ENCODE results near the gene IRS2. TPM values are rescaled to one million over a fixed set of nuclear protein-coding genes. Genes with fewer than 3 reads are reported as not detected.

Gene IRS2
- total RNA-seq, 1 donor from 2014 or later = 6.0 TPM

DNA sequence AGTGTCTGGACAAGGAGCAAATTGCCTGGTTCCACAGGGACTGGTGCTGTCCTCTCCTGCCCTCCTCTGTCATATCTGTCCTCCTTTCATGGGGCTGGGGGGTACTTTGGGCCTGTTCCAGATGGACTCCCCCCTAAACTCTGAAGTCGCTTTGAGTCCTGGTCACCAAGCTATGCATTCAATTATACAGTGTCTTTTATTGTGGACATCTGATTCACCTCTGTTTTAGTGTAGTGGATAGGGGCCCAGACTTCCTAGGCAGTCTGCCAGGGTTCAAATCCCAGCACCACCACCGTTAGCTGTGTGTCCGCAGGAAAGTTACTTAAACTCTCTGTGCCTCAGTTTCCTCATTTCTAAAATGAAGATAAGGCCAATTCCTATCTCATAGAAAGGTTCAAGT is 21.0 kb upstream of the IRS2 start:
- no peak for DNase-seq (ENCODE audit: low spot score)

DNA sequence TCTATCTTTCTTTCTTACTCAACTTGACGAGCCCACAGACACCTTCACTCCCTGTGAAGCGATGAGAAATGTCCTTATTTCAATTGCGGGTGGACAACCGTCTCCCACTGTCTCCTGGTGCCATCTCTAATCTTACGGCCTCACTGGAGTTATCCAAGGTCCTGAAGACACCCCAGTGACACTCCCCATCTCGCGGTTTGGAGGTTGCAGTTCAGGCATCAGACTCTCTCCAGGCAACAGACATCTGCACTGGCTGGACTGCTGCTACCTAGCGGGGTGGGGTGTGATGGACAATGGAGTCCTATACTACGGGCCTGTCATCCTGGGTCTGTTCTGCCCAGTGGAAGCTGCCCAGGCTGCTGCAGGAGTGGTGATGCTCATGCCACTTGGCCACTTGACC is 18.3 kb upstream of the IRS2 start:
- DNase-seq (ENCODE audit: low spot score) = no peak

DNA sequence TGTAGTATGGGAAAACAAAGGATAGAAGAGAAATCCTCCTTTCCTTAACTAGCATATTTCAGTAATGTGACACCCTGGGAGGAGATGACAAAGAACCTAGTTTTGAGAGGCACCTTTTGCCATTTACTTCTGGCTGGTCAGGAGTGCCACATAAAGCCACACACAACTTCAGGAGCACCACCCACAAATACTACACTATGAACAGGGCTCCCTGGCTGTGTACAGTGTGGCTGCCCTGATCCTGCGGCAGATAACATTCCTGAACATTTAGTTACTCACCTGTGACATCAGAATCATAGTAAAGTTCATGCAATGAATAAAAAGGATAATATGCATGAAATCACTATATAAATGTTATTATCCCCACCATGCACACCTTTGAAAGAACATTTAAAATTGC is 17.4 kb upstream of the IRS2 start:
- DNase-seq (ENCODE audit: low spot score) = peak; percentile 71

DNA sequence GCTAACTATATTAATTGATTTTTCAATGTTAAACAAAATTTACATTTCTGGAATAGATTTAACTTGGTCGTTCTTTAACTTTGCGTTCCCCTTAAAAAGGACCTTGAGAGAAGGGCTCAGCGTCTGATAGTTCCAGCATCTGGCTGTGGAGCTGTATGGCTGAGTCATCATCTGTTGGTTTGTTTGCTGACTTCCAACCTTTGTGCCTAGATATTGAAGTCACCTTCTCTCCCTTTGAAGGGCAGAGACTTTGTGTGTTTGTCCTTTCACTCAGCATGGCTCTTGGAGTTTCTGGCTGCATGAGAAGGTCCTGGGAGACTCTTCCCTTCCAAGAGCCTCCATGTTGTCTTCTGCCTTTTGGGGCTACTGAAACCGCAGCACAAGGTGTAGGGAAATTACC is 16.6 kb upstream of the IRS2 start:
- DNase-seq (ENCODE audit: low spot score) = no peak

DNA sequence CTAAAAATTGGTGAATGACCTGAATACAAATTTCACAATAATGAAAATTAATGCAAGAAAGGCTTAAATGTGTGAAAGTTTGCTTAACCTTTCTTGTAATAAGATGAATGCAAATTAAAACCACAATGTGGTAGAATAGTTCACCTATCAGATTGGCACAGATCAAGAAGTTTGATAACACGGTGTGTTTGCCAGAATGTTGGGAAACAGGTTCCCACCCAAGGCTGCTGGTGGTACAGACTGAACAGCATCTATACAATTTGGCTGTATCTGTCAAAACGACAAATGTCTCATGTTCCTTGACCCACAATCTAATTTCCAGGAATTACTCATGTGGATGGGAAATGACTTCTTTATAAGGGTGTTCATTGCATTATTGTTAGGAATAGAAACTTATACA is 8.6 kb upstream of the IRS2 start:
- DNase-seq (ENCODE audit: low spot score) = no peak

DNA sequence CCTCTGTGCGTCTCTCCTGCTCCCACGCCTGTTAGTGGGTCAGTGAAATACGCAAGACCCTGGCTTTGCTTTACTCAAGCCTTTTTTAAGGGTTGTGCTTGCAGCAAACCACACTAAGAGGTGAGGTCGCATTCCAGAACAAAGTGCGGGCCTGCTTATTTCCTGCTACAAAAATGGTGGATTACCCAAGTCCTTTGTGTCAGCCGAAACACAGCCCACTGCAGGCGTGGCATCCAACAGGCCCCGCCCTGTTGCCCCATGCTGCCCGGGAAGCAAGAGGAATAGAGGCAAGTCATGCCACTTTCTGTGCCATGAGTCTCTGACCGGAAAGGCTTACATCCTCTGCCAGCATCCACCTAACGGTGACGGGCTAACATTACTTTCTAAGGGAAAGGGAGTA is 7.7 kb upstream of the IRS2 start:
- DNase-seq (ENCODE audit: low spot score) = no peak

DNA sequence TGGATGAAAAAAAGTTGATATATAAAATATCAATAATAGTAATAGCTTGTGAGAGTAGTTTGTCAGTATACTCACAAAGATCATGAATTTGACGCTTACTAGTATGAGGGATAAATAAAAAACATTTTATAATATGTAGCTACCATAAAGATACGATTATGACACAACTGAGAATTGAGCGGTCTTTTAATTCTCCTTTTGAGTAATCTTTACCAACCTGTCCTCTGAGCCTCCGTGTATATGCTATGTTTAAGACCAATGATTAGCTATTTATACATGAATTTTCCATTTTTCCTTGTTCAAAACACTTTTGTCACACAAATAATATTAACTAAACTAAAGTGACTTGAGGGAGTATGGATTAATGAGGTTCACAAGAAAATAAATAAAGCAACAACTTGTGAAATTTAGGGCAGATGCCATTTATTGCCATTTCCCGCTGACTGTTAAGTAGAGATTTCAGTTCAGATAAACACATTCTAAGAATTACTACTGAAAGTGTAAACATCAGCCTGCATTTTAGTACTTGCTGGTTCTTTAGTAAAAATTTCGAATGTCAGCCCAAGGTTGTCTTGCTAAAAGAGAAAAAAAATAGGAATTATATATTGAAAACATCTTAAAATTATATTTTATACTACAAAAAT is 6.2 kb upstream of the IRS2 start:
- DNase-seq (ENCODE audit: low spot score) = no peak

DNA sequence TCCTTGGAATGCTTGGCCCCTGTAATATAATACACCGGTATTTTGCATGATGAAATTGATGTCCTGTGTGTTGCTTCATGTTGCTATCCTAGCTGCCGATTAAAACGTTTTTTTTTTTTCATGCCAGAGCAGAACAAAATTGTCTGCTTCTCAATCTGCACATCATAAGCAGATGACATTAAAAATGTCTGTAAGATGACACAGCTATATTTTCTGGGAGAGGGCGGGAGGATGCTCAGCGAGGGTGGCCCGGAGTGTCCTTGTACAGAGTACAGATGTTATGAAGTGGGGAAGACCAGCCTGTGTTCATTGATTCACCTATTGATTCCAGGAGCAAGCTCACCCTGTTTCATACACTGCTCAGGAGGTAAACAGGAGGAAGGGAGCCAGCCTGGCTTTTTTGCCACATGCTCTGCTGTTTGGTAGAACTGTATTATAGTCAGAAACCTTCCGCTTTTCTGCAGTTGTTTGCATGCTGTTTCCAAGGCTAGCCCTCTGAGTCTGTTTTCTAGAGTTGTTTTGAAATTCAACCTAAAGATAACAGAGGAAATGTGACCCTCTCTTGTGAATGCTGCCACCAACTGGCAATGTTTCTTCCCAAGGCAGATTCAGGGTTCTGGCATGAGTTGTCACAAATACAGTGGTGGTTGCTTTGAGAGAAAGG is 4.7 kb upstream of the IRS2 start:
- DNase-seq (ENCODE audit: low spot score) = no peak

DNA sequence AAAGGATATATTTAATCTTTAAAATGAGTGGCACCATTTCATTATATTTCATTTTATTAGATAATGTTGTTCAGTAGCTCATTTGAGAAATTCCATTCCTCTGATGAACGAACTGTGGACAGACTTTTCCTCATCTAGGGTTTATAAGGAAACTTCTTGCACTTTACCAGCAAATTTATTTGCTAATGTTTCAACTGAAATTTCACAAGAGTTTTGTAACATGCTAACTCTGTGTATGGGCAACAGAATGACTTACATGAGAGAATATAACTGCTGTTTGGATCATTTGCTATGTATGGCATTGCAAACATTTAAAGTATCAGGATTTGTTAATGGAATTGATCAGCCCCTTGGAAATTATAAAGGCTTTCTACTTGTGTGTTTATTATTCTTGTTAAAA is 3.7 kb upstream of the IRS2 start:
- no peak for DNase-seq (ENCODE audit: low spot score)

DNA sequence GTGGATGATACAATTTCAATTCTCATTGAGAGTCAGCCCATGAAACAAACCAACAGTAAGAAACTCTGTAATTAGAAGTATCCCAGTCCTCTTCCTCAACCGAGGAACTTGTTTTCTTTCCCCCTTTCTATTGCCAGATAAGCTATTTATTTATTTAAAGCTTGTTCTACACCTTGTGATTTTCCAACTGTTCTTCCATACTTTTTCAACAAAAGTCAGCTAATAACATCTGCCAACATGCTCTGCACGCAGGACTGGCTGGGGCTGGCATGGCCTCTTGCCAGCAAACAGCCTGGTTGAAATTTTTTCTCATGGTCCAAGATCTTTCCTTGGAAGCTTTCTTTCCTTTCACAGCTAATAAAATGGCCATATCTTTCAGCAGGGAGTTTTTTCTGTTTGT is 2.9 kb upstream of the IRS2 start:
- DNase-seq (ENCODE audit: low spot score) = no peak

DNA sequence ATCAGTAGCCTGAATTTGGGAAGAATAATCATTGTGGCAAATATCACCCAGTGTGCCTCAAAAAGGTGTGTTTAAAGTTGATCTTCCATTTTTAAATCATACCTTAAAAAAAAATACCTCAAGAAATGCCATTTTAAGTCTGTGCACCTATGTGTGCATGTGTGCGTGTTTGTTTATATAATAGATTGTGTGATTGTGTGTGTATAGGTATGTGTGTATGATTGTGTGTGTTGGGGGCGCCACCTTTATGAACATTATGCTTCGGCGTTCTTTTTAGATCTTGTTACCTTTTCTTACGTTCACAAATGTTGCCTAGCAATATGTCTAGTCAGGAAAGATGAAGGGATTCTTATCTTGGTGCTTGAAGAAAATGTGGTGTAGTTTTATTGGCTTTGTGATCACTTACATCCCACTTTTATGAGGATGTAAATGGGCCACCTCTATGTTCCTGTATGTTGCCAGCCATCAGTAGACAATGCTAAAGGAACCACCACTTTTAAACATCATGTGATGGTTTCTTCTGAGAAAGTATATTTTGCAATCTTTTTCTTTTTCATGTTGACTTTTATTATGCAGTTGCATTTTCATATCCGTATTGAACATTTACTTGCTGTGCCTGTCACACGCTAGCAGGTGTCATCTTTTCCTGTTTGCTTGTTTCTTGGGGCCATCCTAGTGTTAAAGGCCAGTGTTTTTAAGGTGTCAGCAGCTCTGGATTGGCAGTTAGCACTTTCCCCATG is 2.2 kb upstream of the IRS2 start:
- DNase-seq (ENCODE audit: low spot score) = no peak

DNA sequence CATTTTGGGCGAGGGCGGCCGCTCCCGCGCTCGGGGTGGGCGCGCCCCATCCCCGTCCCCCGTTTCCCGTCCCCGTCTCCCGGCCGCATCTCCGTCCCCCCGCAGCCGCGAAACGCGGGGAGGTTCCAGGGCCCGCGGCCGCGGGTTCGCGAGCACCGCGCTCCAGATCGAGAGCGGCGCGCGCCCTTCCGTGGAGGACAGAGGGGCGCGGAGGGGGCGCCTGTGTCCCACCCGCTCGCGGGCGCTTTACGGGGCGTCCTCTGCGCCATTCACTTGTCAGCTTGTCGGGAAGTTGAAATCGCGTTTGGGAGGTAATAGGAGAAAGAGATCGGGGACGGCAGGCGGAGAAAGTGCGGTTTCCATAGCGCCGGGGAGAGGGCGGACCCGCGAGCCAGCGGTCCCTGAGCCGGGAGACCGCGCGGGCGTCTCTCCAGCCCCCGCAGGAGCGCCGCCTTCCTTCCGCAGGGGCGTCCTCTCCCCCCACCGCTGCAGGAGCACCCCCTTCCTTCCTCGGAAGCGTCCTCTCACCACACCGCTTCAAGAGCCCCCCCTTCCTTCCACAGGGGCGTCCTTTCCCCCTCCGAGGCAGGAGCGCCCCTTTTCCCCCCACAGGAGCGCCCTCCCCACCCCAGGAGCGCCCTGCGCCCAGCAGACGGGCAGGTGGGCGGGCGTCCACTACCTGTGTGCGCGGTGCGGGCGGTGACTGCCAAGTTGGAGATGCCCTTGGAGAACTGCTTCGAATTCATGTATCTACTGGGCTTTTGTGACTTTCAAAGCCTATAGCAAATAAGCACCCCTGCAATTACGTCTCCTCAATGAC is 962 bp upstream of the IRS2 start:
- no peak for DNase-seq (ENCODE audit: low spot score)

DNA sequence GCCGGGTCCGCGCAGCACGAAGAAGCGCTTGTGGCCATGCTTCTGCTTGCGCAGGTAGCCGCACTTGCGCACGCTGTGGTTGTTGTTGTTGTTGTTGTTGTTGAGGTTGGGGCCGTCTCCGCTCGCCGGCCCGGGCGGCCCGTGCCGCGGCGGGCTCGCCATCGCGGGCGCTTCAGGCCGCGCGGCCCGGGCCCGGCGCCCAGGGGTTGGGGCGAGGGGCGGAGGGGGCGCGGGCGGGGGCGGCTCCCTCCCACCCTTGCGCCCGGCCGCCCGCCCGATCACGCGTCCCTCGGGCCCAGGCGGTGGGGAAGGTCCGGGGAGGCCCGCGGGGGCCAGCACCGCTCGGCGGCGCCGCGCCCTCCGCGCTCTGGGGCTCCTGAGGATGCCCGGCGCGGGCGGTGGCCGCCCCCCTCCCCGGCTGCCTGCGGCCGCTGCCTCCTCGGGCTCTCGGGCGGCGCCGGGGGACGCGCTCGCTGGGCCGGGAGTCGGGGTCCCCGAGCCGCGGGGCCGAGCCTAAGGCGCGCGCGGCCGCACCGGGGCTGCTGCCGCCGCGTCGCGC is 412 bp downstream of the IRS2 start:
- no peak for DNase-seq (ENCODE audit: low spot score)

DNA sequence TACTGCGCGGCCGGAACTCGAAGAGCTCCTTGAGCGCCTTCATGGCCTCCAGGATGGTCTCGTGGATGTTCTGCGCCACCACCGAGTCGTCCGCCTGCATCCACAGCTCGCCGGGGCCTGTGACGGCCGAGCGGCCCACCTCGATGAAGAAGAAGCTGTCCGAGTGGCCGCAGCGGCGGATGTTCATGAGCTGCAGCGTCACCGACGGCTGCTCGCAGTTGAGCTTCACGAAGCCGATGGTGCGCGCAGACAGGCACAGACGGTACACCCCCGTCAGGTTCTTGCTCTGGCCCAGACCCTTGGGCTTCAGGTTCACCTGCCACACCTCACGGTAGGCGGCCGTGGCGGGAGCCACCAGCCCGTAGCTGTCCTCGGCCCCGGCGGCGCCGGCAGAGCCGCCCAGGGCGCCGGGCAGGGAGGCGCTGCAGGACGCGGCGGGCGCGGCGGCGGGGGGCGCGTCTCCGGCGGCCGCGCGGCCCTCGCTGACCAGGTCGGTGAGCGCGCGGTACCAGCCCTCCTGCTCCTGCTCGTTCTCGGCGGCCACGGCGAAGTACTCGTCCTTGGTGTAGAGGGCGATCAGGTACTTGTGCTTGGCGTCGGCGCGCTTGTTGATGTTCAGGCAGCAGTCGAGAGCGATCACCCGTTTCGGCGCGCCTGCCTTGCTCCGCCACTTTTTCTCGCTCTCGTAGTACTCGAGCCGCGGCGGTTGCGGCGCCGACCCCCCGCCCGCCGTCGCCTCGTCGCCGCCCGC is 1.1 kb downstream of the IRS2 start:
- DNase-seq (ENCODE audit: low spot score) = no peak

DNA sequence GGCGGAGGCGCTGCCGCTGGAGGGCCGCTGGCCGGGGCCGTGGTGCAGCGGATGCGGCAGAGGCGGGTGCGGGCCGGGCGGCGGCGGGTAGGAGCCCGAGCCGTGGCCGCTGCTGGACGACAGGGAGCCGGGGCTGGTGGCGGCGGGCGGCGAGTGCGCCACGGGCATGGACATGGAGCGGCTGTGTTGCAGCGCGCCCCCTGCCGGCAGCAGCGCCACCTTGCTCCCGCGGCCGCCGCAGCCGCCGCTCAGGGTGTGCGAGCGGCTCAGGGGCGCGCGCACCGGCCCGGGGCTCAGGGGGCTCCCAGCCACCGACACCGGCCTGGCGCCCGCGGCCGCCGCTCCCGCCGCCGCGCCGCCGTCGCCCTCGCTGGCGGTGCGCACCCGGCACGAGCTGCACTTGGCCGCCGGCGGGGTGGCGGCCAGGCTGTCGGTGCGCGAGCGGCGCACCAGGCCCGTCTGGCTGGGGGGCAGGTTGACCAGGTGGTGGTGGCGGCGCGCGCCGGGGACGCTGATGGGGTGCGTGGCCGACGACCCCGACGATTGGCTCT is 1.7 kb downstream of the IRS2 start:
- peak; percentile 72 for DNase-seq (ENCODE audit: low spot score)

DNA sequence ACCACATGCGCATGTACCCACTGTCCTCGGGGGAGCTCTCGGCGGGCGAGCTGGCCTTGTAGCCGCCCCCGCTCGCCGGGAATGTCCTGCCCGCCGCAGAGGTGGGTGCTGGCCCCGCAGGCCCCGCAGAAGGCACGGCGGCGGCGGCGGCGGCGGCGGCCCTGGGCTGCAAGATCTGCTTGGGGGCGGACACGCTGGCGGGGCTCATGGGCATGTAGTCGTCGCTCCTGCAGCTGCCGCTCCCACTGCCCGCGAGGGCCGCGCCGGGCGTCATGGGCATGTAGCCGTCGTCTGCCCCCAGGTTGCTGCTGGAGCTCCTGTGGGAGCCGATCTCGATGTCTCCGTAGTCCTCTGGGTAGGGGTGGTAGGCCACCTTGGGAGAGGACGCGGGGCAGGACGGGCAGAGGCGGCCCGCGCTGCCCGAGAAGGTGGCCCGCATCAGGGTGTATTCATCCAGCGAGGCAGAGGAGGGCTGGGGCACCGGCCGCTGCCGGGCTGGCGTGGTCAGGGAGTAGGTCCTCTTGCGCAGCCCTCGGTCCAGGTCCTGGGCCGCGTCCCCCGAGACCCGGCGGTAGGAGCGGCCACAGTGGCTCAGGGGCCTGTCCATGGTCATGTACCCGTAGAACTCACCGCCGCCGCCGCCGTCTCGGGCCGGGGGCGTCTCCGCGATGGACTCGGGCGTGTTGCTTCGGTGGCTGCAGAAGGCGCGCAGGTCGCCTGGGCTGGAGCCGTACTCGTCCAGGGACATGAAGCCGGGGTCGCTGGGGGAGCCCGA is 2.4 kb downstream of the IRS2 start:
- DNase-seq (ENCODE audit: low spot score) = no peak

DNA sequence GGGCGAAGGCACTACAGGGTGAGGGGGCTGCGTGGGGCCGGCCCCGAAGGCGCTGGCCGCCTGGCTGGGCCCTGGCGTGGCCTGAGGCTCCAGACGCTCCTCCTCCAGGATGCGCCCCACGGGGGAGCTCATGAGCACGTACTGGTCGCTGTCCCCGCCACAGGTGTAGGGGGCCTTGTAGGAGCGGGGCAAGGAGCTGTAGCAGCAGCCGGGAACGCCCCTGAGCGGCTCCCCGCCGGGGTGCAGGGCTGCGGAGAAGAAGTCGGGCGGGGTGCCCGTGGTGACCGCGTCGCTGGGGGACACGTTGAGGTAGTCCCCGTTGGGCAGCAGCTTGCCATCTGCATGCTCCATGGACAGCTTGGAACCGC is 3.0 kb downstream of the IRS2 start:
- no peak for DNase-seq (ENCODE audit: low spot score)

DNA sequence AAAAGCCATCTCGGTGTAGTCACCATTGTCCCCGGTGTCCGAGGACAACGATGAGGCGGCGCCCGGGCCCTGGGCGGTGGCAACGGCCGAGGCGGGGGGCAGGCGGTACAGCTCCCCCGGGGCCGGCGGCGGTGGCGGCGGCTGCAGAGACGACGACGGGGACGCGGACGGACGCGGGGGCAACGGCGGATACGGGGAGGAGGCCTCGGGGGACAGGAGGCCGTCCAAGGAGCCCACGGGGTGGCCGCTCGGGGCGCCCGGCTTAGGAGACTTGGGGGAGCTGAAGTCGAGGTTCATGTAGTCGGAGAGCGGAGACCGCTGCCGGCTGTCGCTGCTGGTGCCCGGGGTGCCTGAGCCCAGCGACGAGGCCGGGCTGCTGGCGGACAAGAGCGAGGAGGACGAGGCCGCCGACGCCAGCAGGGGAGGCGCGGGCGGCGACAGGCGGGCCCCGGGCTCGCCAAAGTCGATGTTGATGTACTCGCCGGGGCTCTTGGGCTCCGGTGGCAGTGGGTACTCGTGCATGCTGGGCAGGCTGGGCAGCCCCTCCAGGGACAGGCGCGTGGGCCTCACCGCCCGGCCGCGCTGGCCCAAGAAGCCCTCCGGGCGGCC is 3.5 kb downstream of the IRS2 start:
- DNase-seq (ENCODE audit: low spot score) = no peak

DNA sequence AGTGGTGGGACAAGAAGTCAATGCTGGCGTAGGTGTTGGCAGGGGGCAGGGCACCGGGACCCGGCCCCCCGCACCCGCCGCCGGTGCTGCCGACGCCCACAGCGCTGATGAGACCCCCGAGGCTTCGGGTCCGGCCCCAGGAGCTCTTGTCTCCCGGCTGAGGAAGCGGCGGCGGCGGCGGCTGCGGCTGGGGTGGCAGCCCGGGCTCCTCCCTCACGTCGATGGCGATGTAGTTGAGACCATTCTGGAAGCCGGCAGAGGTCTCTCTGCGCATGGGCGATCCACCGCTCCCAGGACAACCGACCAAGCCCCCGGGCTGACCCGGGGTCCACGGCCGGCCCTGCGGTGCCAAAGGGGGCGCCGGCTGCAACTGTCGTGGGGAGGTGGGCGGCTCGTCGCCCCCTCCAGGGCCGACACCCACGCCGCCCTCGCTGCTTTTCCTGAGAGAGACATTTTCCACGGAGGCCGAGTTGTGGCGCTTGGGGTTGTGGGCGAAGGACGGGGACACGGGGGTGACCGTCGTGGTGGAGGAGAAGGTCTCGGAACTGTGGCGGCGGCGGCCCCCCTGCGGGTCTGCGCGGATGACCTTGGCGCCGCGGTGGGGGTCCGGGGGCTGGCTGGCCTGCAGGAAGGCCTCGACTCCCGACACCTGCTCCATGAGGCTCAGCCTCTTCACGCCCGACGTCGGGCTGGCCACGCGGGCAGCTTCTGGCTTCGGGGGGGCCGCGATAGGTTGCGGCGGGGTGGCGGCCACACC is 4.1 kb downstream of the IRS2 start:
- no peak for DNase-seq (ENCODE audit: low spot score)

All from ureter (tissue), 1 donor.